DLD1 (cell line): ENCODE measurements around the gene LRRC17.
"Not testable (repeated sequence)": the region's sequence is repeated elsewhere in the genome, so short reads cannot be mapped to it uniquely, and the experiment has no call there.

Experiments
- in situ Hi-C: cut with HindIII; loops from 2 replicates; pipeline ENCODE4 v1.10.0; 2017; ENCODE audit warnings: low sequenced_read_pairs

The LRRC17 gene

GRCh38 chr7:102938679-102939078, 25.9 kb downstream of the LRRC17 start:
- in situ Hi-C loops = no loop called here

- in situ Hi-C loops = loop anchor here (5.0 kb wide), 1 partner anchor 75 kb away; no protein-coding TSS in a partner anchor
Measured at GRCh38 chr7:102942181-102942866, 29.5 kb downstream of the LRRC17 start.

- in situ Hi-C loops = loop anchor here (5.0 kb wide), 1 partner anchor 76 kb away; no protein-coding TSS in a partner anchor
Measured at GRCh38 chr7:102942868-102943267, 30.1 kb downstream of the LRRC17 start.

- in situ Hi-C loops = loop anchor here (5.0 kb wide), 1 partner anchor 76 kb away; no protein-coding TSS in a partner anchor
Measured at GRCh38 chr7:102943423-102944169, 30.8 kb downstream of the LRRC17 start.

- in situ Hi-C loops = loop anchor here (5.0 kb wide), 1 partner anchor 77 kb away; no protein-coding TSS in a partner anchor
Measured at GRCh38 chr7:102944241-102944640, 31.4 kb downstream of the LRRC17 start.

GRCh38 chr7:102951839-102952238, 39.0 kb downstream of the LRRC17 start:
- in situ Hi-C loops = no loop called here

GRCh38 chr7:102953406-102953805, 40.6 kb downstream of the LRRC17 start:
- in situ Hi-C loops = no loop called here

GRCh38 chr7:102954359-102954758, 41.6 kb downstream of the LRRC17 start:
- in situ Hi-C loops = not testable (repeated sequence)

GRCh38 chr7:102958004-102958403, 45.2 kb downstream of the LRRC17 start:
- in situ Hi-C loops = not testable (repeated sequence)

GRCh38 chr7:102961993-102962392, 49.2 kb downstream of the LRRC17 start:
- in situ Hi-C loops = not testable (repeated sequence)

- in situ Hi-C loops = no loop called here
Measured at GRCh38 chr7:102966465-102966864, 53.7 kb downstream of the LRRC17 start.

- in situ Hi-C loops = no loop called here
Measured at GRCh38 chr7:102967798-102968197, 55.0 kb downstream of the LRRC17 start.

- in situ Hi-C loops = no loop called here
Measured at GRCh38 chr7:102973096-102973802, 60.4 kb downstream of the LRRC17 start.

GRCh38 chr7:102974366-102975236, 61.8 kb downstream of the LRRC17 start:
- in situ Hi-C loops = no loop called here

- in situ Hi-C loops = no loop called here
Measured at GRCh38 chr7:102975854-102976253, 63.1 kb downstream of the LRRC17 start.

GRCh38 chr7:102976493-102976892, 63.7 kb downstream of the LRRC17 start:
- in situ Hi-C loops = no loop called here

- in situ Hi-C loops = not testable (repeated sequence)
Measured at GRCh38 chr7:102977586-102977985, 64.8 kb downstream of the LRRC17 start.

- in situ Hi-C loops = no loop called here
Measured at GRCh38 chr7:102978284-102978683, 65.5 kb downstream of the LRRC17 start.

- in situ Hi-C loops = no loop called here
Measured at GRCh38 chr7:102979670-102980069, 66.9 kb downstream of the LRRC17 start.

GRCh38 chr7:102981451-102981850, 68.7 kb downstream of the LRRC17 start:
- in situ Hi-C loops = no loop called here
